HG02623 (cell line): ENCODE results near the gene TP73.

Experiments used
- ATAC-seq: cut with Tn5 transposase; IDR thresholded peaks from one replicate; pipeline ENCODE4 v1.9.1; 2021; ENCODE audit warnings: moderate library complexity; ENCODE audit not compliant: unreplicated experiment

TP73 gene

DNA sequence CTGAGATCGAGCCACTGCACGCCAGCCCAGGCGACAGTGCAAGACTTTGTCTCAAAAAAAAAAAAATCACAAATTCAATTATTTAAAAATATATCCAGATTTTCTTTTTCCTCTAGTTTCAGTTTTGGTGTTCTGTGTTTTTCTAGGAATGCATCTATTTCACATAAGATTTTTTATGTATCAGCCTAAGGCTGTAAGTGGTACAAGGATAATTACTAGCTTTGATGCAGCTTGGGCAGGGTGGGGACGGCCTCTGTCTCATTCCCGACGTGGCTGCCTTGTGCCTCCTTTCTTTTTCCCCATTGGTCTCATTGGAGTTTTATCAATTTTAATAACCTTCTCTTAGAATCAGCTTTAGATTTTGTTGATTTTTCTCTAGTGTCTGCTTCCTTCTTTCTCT is 106.8 kb downstream of the TP73 start:
- ATAC-seq: no peak

- ATAC-seq: no peak
Measured at GRCh38 chr1:3759796-3760195, 107.5 kb downstream of the TP73 start.

DNA sequence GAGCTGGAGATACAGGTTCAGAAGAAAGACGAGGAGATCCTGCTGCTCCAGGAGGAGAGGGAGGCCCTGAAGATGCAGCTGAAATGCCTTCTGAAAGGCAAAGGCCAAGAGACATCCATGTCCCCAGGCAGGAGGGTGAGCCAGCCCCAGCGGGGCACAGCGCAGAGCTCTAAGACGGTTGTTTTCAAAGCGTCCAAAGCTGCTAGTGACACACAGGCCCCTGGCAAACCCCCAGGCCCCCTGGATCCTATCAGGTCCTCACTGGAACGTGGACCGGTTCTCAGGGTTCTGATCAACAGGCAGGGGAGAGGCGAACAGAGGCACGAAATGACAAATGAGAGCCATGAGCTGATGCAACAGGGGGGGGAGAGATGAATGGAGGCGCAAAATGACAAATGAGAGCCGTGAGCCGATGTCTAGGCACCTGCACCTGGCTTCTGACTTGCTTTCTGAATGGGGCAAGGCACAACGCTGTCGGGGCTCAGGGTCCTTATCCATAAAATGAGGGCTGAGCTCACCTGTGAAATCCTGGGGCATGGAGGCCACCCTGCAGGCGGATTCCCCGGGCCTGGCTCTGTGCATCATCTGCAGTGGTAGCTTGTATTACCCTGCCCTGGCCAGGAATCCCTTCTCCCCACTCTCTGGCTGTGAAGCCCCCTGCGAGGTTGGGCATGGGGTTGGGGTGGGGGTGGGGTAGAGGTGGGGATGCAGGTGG is 109.1 kb downstream of the TP73 start:
- no peak for ATAC-seq

DNA sequence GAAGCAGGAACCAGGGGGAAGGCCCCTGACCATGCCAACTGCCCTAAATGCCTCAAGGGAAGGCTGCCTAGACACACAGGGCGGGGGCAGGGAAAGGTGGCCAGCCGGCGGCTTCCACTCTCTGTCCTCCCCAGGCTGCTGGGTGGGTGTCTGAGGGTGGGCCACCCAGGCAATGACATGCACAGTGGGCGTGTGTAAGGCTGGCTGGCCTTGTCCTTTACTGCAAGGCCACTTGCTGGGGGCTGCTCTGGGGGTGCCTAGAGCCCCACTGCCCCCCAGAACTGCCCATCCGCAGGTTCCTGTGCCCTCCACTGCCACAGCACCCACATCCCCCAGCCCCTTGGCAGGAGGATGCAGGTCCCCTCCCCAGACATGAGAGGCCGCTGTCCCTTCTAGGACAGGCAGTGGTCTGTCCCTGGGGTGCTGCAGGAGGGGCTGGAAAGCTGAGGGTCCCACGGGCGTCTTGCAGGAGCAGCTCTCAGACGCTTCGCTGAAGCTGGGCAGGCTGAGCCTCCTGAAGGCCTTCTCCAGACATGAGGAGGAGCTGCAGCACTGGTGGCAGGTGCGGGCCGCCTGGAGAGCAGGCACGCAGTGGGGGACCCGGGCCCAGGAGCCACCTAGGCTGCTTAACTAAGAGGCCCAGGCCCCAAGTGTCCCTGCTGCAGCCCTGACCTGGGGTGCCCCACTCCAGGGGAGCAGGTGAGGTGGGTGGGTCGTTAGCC is 110.0 kb downstream of the TP73 start:
- ATAC-seq: no peak

DNA sequence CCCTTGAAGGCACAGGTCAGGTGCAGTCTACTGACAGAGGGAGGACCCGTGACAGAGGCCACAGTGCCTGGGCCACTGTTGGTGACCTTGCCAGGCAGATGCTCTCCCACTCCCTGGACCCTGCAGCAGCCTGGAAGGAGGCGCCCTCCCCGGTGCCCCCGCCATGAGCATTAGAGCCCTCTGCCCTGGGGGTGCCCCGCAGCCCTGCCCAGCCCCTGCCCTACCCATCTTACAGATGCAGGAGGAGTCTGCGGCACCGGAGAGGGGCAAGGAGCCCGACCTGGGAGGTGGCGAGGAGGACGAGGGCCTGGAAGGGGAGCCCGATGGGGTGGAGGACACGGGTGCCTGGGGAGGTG is 110.5 kb downstream of the TP73 start:
- ATAC-seq: no peak

DNA sequence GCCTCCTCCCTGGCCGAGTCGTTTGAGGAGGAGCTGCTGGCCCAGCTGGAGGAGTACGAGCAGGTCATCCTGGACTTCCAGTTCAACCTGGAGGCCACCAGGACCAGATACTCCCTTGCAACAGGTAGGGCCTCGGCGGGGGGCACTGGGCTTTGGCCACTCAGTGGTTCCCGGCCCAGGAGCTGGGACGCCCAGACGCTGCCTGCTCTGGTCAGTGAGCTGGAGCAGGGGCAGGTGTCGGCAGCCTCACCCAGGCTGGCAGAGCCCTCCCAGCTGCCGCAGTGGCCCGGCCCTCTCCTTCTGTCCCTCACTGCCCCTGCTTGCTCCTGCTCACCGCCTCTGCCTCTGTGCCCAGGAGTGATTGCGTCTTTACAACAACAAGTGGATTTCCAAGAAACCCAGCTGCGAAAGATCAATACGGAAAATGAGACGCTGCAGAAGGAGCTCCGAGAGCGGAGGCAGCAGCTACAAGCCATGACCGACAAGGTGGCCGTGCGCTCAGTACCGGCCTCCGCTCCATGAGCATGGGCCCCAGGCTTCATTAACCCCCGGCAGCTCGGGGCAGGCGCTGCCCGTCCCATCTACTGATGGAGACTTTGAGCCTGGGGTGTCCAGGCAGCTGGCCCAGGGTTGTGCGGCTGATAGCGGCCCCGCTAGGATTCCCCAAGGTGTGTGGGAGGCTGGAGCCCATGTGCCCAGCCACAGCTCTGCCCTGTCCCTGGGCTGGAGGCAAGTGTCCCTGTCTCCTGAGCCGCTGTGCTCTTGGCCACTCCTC is 111.2 kb downstream of the TP73 start:
- ATAC-seq: no peak

GRCh38 chr1:3767328-3767925 is 115.1 kb downstream of the TP73 start:
- ATAC-seq: no peak

DNA sequence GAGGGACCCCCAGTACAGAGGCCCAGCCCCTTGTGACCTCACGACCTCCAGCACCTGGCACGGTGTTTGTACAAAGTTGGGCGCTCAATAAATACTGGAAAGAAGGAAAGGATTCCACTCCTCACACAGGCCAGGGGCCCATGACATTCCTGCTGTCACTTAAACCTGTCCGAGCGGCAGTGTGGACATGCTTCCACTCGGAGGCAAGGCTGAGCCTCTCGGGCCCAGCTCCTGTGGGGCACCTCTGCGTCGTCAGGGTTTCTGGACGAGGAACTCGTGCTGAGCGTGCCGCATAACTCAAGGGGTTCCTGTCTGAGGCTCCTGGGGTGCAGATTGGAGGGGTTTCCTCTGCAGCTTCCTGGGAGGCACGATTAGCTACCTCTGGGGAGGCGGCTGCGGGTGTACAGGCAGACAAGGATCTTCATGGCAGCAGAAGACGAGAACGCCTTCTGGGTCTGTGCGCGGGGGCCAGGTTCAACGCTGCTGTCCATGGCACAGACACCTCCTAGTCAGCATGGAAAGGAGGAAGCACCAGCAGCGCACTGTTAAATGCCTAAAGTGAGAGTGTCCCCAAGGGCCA is 116.6 kb downstream of the TP73 start:
- no peak for ATAC-seq

- ATAC-seq: no peak
Measured at GRCh38 chr1:3770047-3770765, 117.9 kb downstream of the TP73 start.

DNA sequence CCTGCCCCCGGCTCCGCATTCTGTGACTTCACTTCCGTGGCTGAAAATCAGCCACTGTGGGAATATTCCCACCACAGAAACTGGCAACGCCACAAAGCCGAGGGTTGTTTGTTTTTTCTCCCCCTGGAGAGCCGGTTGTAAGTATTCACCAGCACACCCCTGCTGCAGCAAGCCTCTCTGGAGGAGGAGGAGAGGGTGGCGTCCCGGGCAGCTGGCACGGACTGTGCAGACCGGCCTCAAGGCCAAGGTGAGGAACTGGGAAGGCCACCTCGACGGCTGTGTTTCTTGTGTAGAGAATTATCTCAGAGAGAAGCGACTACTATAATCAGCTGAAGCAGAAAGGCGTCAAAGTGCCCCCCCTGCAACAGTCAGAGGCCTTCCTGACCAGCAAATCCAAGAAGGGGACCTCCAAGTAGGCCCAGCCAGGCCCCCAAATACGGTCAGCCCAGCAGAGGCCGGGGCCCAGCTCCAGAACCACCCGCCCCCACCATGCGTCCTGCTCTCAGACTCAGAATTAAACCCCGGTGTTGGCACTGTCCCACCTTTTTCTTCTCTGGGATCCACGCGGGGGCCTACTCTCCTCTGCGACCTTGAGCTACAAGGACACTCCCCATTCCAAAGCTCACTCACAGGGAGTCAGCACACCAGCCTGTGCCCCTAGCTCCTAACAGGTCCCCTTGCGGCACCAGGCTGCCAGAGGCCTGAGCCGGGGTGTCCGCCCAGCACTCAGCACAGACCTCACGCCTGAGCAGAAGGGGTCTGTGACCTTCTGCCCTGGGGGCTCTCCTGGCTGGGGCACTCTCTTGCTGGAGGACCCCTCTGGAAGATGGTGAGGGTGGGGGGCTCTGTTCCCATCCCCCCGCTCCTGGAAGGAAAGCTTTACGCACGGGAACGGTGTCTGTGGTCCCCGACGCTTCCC is 119.1 kb downstream of the TP73 start:
- no peak for ATAC-seq

DNA sequence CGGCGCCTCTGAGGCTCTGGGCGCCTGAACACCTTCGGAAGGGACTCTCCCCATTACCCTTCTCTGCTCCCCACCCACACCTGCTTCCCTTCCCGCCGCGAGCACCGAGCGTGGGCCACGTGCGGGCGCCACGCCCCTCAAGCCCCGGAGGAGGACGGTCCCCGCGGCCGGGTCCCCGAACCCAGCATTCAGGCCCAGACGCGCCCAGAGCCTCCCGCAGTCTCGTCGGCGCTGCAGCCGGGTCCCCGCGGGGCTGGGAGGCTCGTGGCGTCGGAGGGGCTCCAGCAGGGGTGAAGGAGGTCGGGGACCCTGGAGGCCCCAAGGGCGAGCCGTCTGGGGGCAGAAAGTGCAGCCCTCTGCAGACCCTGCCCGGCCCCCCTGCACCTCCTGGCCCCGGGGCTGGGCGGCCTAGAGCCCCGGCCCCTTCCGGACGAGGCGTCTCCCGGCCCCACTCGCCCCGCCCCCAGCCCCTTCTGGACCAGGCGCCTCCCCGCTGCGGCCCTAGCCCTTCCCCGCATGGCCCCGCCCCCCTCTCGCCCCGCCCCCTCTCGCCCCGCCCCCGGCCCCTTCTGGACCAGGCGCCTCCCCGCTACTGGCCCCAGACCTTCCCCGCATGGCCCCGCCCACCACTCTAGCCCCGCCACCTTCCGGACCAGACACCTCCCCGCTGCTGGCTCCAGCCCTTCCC is 119.9 kb downstream of the TP73 start:
- peak; percentile 57 for ATAC-seq

DNA sequence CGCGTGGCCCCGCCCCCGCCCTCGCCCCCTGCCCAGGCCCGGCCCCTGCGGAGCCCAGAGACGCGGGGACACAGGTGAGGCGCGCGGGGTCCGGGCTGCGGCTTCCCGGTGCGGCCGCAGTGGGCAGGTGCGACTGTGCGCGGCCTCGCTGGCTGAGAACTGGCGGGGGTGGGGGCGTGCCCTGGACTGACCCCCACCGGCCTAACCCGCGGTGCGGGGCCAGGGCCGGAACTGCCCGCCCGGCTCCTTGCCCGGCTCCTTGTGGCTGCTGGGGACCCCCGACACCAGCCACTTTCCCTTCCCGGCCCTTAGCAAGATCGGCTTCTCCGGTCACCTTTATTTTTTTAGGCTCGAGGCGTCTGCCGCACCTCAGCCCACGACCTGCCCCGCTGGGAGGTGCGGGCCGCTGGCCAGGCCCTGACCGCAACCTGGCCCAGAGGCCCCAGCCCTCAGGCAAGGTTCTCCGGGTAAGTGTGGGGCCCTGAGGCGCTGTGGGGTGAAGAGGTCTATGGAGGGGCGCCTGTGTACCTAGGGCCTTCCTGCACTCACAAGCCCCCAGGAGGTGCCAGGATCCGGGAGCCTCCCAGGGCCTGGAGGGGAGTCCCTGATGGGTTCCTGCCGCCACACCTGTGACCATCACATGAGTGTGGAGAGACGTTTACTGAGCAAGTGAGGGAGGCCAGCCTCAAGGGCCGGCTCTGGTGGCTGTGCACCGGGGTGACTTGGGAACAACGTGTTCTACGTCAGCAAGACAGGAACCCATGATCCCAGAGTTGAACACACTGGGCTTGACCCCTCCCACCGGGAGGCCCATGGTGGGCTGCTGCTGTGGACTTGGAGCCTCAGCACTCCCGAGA is 120.6 kb downstream of the TP73 start, which contains the start of gene SMIM1:
TSS of gene SMIM1 (plus strand) at position 35 of the 857 bp plus-strand sequence. CDS start 2,625 bp downstream, outside the sequence.
- ATAC-seq: peak; percentile 8

GRCh38 chr1:3773572-3774275 is 121.4 kb downstream of the TP73 start:
- ATAC-seq: no peak

- no peak for ATAC-seq
Measured at GRCh38 chr1:3774276-3774945, 122.1 kb downstream of the TP73 start.

- ATAC-seq: no peak
Measured at GRCh38 chr1:3774946-3775489, 122.7 kb downstream of the TP73 start.

- no peak for ATAC-seq
Measured at GRCh38 chr1:3775490-3776230, 123.3 kb downstream of the TP73 start.
